HG02588 (cell line): ENCODE results near the gene TMIE.
"Not testable (repeated sequence)": the region's sequence is repeated elsewhere in the genome, so short reads cannot be mapped to it uniquely, and the experiment has no call there.

Experiments used
- ATAC-seq: cut with Tn5 transposase; IDR thresholded peaks from one replicate; pipeline ENCODE4 v1.9.1; 2021; ENCODE audit warnings: mild to moderate bottlenecking, moderate library complexity; ENCODE audit not compliant: unreplicated experiment

The TMIE gene

DNA sequence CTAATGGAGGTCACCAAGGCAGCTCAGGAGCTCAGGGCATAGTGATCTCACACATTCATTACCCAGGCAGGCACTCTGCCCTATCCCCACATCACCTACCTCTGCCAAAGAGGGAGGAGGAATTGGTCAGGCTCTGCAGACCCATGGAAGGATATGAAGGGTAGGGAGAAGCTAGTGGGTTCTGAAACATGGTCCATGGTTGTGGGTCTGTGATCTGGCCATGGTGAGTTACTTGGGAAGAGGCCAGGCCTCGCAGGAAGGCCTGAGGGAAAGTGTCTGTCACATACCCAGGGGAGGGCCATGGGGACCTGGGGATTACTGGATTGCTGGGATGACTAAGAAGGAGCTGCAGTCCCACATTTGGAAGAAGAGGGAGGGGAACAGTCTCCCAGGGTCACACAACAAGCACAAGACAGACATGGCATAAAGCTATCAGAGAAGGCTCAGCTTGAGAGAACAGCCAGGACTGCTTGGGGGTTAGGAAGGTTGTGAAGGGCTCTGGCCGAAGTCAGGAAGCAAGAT lies 17.9 kb downstream of the TMIE start:
- ATAC-seq, result no peak

DNA sequence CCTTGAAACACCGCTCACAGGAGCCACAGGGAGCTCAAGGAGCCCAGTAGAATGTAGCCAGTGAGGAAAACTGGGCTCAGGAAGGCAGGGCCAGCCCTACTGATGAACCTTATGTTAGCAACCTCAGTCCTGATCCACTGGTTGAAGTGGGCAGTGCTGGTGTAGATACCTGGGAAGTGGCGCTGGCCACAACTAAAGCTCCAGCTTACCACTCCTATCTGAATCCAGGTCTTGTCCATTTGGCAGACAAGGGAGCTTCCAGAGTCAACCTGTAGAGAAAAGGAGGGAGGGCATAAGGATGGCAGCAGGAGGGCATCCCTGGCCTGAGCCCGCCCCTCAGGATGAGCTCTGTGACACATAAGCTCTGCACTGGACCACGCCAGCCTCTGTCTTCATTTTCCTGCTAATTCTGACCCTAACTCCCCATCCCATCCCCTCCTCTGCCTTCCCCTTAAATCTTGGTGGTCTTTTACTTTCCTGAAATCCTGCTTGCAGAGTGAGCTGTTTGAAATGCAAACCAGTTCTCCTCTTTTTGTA lies 18.6 kb downstream of the TMIE start:
- ATAC-seq, result no peak

DNA sequence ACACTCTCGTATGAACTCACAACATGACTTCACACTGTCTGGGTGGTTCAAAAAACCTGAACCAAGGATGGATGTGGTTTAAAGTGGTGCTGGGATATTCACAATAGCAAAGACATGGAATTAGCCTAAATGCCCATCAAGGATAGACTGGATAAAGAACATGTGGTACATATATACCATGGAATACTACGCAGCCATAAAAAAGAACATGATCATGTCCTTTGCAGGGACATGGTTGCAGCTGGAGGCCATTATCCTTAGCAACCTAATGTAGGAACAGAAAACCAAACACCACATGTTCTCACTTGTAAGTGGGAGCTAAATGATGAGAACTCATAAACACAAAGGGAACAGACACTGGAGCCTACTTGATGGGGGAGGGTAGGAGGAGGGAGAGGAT lies 19.8 kb downstream of the TMIE start:
- ATAC-seq, result no peak

DNA sequence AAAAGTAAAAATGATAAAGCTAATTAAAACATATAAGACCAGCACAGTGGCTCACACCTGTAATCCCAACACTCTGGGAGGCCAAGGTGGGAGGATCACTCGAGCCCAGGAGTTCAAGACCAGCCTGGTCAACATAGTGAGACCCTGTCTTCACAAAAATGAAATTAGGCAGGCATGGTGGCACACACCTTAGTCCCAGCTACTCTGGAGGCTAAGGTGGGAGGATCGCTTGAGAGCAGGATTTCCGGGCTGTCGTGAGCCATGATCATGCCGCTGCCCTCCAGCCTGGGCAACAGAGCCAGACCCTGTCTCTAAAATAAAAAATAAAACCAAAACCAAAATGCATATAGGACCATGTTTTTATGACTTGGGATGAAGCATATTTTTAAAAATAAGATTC lies 21.3 kb downstream of the TMIE start:
- ATAC-seq, result no peak

DNA sequence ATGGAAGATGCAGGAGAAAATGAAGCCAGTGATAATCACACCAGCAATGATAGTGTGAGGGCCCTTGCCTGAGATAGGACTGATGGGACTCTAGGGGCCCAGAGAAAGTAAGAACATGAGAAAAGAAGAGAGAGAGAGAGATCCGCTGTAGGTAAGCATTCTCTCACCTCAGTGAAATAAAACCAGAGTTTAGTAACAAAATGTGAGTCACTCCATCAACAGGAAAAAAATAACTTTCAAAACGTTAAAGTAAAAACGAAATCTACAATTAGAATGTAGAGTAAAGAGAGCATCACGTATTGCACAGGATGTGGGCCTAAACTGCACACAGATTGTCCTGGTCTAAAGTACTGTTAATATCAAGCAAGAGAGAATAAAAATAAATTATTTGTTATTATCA lies 23.2 kb downstream of the TMIE start:
- no peak for ATAC-seq

DNA sequence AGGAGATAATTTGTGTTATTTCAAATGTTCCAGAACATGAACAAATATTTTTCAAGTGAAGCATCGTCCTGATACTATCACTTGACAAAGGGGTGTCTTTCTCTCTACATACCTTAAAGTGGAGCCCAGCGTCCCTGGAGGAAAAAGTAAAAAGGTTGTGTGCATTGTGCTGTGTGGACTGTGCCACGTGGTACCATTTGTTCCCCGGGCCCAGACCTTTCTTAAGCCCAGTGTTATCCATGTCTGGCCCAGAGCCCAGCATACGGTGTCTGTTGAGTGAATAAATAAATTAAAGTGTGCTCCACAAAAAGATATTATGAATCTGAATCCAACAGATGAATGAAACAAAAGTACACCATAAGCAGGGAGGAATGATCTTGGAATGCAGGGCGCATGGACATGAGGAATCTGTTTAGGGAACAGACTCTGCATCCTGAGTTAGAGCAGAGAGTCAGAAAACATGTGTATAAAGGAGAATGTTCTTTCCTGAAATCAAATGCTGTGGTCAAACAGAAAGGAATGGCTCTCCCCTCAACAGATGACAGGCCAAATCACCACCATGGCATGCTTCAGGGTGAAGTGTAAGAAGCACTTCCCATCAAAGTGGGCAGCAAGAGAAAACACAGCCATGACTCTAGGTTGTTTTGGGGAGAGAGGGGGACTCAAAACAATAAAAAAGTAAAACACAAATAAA lies 24.6 kb downstream of the TMIE start:
- no peak for ATAC-seq

DNA sequence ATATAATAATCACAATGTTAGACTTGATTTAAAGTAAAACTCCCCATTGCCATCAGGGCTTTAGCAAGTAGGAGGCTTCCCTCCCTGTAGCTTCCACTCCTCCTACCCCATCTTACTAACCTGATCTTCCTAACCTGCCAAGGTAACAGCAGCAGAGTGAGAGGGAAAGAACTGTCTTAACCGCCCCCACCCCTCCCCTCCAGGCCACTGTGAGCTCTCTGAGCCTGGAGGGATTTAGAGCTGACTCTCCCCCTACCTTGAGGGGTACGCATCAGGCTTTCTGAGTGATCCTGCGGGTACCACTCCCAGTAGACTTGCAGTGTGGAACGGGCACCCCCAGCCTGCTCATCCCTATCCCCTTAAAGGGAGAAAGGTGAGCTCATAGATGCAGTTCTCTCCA lies 27.8 kb downstream of the TMIE start:
- no peak for ATAC-seq

DNA sequence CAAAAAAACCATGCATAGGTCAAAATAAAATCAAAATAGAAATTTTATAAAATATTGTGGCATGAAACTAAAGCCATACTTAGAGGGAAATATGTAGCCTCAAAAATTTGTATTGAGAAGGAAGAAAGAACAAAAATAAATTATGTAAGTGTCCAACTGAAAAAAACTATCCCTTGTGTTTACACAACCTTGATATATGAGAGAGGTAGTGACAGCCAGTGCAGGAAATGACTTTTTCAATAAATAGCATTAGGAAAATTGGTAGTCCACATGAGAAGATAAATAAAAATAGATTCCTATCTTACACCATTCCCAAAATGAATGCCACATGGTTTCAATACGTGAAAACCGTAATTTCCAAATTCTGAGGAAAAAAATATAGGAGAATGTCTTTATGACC lies 29.6 kb downstream of the TMIE start:
- no peak for ATAC-seq

DNA sequence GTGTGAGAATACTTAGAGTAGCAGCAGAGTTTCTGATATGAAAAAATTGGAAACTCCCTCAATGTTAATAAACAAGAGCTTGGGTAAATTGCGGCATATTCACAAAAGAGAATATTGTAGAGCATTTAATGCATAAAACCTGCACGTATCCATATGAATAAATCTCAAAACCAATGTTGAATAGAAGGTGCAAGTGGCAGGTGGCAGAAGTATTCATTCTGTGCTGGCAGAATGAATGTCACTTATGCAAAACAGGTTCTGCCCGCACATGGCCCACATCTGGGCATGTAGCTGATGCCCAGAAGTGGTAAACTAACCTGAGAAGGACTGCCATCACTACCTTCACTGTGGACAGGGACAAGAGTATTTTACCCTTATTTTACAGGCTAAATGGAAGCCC lies 30.6 kb downstream of the TMIE start:
- no peak for ATAC-seq

DNA sequence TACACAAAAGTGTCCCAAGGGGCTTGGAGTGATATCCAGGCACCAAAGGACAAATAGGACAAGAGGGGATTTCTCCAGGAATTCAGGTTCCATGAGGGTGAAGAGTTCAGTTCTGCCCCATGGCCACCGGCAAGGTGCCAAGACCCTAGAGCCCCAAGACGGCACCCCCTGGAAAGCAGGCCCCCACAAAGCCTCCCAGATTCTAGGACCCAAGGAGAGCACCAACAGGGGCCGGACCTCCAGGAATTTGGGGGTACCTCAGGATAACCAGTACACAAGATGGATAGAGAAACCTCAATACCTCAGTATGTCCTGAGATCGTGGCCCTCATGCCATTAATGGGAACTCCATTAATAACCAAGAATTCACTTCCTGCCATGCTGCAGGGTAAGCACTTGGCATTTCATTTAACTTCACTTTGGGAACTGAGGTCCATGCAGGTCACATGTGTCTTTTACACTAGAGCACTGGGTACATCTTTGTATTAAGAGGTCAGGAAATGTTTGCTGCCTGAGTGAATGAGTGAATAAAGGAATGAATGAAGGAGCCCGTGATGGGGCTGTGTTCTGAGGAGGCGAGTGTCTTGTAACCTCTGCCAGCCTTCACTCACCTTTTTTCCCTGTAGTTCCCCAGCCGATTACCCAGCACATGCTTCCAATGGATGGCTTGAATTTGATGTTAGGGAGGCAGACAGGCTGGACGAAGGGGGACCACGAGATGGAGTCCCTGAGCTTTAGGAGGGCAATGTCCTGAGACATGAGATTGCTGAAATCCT lies 32.0 kb downstream of the TMIE start:
- ATAC-seq, result no peak

DNA sequence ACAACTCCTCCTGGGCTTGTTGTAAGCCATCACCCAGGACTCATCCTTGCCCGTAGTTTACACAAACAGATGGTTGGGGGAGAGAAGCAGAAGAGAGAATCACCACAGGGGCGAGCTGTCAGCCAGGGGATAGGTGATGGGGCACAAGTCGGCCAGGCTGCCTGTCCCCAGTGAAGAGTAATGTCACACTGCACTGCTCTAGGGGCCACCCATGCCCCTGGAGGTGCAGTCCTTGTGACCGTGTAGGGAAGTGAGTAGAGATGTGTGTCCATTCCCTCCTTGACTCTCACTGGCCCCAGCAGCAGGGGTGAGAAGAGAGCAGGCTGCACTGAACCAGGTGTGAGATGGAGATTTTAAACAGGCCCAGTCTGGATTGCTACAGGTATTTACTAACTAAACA lies 33.6 kb downstream of the TMIE start:
- ATAC-seq, result no peak

DNA sequence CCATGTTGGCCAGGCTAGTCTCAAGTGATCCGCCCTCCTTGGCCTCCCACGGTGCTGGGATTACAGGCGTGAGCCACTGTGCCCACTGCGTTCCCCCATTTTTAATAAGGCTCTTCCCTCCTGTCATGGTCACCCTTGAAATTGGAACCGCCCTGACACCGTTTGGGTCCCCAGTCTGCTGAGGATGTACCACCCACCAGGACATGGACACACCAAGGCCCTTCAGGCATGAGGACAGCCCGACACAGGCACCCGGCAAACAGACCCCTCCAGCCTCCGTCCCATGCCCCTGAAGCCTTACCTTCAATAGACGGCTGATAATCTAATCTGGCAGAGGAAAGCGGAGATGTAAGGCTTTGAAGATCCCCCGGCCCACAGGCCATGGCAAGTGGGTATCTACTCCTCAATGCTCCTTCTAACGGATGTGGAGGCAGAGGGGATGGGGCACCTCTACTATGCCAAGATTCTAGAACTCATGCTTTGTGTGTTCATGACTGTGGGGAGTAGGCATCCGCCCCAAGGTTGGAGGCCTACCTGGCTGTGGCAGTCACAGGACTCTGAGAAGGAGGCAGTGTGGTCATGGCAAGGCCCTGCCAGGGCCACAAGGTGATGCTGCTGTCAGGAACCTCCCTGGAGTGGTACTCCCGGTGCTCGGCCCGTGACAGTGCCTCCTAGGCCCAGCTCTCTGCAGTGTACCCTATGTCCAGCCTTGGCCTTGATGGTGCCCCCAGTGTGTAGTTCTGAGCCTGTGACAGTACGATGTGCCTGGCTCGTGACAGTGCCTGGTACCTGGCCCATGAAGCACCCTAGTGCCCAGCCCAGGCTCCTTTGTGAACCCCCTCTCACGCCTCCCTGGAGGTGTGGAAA lies 35.0 kb downstream of the TMIE start:
- ATAC-seq, result no peak

DNA sequence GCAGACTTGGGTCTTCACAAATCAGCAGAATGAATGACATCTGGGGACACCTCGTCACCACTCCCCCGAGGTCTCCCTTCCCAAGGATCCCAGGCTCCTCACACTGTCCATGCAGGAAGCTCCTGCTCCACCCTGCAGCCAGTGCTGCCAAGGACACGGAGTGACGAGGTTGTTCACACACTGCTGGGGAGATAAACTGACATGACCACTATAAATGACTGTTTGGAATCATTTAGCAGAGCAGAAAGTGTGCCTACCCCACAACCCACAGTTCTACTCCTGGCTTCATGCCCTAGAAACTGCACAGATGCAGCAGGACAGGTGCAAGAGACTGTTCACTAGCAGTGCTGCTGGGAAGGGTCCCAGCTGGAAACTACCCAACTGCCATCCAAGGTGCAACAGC lies 36.1 kb downstream of the TMIE start:
- no peak for ATAC-seq

DNA sequence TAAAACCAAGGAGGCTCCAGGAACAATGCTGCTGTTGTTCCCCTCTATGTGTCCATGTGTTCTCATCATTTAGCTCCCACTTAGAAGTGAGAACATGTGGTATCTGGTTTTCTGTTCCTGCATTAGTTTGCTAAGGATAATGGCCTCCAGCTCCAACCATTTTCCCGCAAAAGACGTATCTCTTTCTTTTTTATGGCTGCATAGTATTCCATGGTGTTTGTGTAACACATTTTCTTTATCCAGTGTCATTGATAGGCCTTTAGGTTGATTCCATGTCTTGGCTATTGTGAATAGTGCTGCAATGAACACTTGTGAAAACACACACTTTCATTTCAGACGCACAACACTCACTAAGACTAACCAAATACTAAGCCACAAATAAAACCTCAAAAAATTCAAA lies 38.4 kb downstream of the TMIE start:
- ATAC-seq, result not testable (repeated sequence)

DNA sequence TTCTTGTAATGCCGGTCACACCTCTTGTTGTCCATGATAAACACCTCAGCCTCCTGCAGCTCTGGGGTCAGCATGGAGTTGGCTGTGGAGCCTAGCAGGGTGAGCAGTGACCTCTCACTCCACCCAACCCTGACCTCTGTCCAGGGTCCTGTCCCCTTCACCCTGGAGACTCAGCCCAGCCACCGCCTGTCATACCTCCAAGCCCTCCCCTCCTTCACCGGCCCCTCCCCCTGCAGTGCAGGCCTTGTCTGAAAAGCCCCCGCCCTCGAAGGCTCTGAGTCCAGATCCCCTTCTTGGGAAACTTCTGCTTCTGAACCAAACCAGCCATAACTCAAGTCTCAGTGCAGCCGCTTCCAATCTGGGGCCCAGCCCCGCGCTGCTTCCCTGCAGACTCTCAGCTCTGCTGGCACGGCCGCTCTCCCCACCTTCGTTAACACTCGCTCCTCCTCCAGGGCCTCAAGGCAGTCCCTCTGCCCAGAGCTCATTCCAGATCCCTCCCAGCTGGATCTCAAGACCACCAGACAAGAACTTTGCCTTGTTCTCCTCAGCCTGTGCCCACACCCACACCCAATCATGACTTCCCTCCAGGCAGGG lies 41.9 kb downstream of the TMIE start:
- no peak for ATAC-seq

DNA sequence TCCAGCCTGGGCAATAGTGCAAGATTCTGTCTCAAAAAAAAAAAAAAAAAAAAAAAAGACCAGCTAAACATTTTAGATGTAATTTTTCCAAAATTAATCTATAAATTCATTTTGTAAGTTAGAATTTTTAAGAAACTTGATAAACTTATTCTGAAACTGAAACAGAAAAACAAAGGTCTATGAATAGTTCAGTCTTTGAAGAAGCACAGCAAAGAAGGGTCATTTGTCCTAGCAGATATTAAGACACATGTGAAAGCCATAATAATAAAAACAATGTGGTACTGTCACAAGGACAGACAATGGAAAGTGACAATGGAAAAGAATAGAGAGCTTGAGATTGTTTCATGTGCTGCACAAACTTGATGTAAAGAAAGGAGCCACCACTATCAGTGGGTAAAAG lies 45.5 kb downstream of the TMIE start:
- no peak for ATAC-seq

DNA sequence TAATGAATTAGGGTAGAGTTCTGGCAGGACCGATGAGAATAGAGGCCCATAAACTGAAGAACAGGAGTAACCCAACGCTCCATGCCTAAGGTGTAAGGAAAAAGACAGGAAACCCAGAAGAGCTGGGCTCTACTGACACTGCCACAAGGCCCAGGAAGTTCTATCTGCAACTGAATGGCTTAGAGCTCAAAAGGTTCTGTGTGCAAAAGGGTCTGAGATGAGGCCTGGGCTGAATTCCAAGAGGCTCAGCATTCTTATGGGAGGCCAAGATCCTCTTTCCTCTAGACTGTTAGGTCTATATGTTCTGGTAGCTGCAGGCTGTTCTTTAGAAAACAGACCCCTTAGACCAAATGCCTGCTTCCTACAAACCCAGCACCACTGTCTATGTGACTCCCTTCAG lies 47.0 kb downstream of the TMIE start:
- ATAC-seq, result no peak

DNA sequence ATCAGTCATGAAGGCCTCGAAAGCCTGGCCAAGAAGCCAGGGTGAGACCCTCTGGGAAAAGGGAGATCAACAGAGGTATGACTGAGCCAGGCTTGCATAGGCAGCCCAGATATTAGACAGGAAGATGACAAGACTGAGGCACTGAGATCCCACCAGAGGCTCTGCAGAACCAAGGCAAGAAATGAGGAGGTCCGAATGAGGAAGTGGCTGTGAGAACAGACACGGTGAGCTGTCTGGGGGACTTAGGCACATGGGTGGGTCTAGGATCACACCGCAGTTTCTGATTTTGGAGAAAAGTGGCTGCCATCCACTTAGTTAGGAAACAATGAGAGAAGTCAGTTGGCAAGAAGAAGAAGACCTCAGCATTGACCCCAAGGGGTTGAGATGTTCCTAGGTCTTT lies 47.9 kb downstream of the TMIE start:
- ATAC-seq, result no peak

DNA sequence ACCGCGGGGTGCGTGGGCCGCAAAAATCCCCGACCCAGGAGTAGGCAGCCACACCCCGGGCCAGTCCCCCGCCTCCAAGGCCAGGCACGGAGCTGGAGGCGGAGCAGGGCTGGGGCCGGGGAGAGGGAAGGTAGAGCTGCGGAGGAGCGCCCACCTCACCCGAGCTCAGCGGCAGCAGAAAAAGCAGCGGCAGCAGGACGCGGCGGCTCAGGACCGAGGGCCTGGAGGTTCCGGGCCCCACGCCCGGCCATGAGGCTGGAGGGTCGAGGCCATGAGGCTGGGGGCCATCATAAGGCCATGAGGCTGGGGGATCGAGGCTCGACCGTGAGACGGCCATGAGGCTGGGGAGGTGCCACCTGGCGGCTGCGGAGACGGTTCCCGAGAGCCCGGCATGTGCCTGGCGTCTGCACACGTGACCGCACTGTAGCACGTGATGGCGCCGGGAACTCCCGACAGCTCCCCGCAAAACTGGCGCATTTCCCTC lies 49.4 kb downstream of the TMIE start:
- no peak for ATAC-seq

DNA sequence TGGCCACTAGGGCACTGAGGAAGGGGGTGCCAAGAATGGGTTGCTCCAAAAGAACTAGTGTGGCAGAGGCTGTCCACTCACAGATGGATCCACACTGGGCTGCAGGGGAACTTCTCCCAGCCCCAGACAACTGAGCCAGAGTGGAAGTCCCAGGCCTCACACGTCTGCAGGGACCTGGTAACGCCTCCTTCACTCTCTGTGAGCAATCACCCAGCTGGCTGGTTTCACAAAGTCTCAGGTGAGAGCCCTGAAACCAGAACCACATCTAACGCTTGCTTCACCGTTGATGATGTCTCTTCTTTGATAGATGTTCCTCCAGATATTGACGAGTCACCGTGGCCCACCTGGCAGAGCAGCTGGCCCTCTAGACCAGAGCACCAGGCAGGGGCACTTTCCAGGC lies 51.9 kb downstream of the TMIE start:
- ATAC-seq, result not testable (repeated sequence)

DNA sequence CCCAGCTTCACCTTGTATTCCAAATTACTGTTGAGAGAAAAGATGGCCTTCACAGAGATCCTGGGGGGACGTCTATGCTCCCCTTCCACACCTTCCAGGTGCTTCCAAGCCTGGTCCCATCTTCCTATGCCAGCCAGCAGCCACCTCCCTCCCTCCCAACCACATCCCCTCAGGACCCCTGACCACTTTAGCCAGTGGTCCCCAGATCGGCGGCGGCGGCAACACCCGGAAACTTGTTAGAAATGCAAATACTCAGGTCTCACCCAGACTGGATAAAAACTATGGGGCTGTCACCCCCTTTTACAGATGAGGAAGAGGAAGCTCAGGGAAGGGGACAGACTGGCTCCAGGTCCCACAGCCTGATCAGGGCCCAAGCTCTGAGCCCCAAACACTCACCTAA lies 54.5 kb downstream of the TMIE start:
- no peak for ATAC-seq
